GM18505 (cell line): ENCODE results near the gene CSMD2.

Source experiments
- ATAC-seq: cut with Tn5 transposase; IDR thresholded peaks from one replicate; pipeline ENCODE4 v1.9.1; 2021; ENCODE audit not compliant: unreplicated experiment
- POLR2A ChIP-seq: IDR thresholded peaks from 4 replicates; pipeline ENCODE4 v1.6.1; 2011; ENCODE audit warnings: borderline replicate concordance; ENCODE audit not compliant: insufficient read depth, insufficient read length; ENCODE audit errors: extremely low read depth

The CSMD2 gene

GRCh38 chr1:33610864-33611455, 554.1 kb downstream of the CSMD2 start:
- no peak for TF ChIP-seq POLR2A
- ATAC-seq = no peak

GRCh38 chr1:33610391-33610790, 554.6 kb downstream of the CSMD2 start:
- no peak for TF ChIP-seq POLR2A
- ATAC-seq = no peak

- TF ChIP-seq POLR2A = no peak
- ATAC-seq = no peak
Measured at GRCh38 chr1:33609739-33610138, 555.3 kb downstream of the CSMD2 start.

GRCh38 chr1:33608825-33609400, 556.1 kb downstream of the CSMD2 start:
- ATAC-seq = no peak
- TF ChIP-seq POLR2A = no peak

- no peak for TF ChIP-seq POLR2A
Measured at GRCh38 chr1:33607444-33608005, 557.5 kb downstream of the CSMD2 start.

GRCh38 chr1:33606272-33606671, 558.8 kb downstream of the CSMD2 start:
- TF ChIP-seq POLR2A = no peak
- ATAC-seq = no peak

More at GRCh38 chr1:33607444-33608005, 557.5 kb downstream of the CSMD2 start:
- no peak for ATAC-seq

- no peak for ATAC-seq
- no peak for TF ChIP-seq POLR2A
Measured at GRCh38 chr1:33602271-33602670, 562.8 kb downstream of the CSMD2 start.

- ATAC-seq = no peak
- no peak for TF ChIP-seq POLR2A
Measured at GRCh38 chr1:33601751-33602150, 563.3 kb downstream of the CSMD2 start.

GRCh38 chr1:33599516-33600115, 565.4 kb downstream of the CSMD2 start:
- ATAC-seq = no peak
- TF ChIP-seq POLR2A = no peak

- TF ChIP-seq POLR2A = no peak
- ATAC-seq = no peak
Measured at GRCh38 chr1:33588726-33589125, 576.3 kb downstream of the CSMD2 start.

GRCh38 chr1:33586795-33587194, 578.2 kb downstream of the CSMD2 start:
- no peak for ATAC-seq
- no peak for TF ChIP-seq POLR2A

GRCh38 chr1:33586106-33586505, 578.9 kb downstream of the CSMD2 start:
- no peak for TF ChIP-seq POLR2A
- ATAC-seq = no peak

GRCh38 chr1:33583567-33583966, 581.5 kb downstream of the CSMD2 start:
- TF ChIP-seq POLR2A = no peak
- no peak for ATAC-seq

GRCh38 chr1:33578557-33579448, 586.2 kb downstream of the CSMD2 start:
- TF ChIP-seq POLR2A = no peak
- ATAC-seq = no peak

- TF ChIP-seq POLR2A = no peak
- ATAC-seq = no peak
Measured at GRCh38 chr1:33577663-33578062, 587.4 kb downstream of the CSMD2 start.
